GM18873 (cell line): ENCODE measurements around the gene GAB1.

Experiments used
- ATAC-seq: cut with Tn5 transposase; IDR thresholded peaks from one replicate; pipeline ENCODE4 v1.9.1; 2021; ENCODE audit warnings: mild to moderate bottlenecking, moderate library complexity, moderate number of reproducible peaks; ENCODE audit not compliant: unreplicated experiment, low FRiP score

GAB1 gene

GRCh38 chr4:143383005-143383574 lies 46.4 kb downstream of the GAB1 start:
- no peak for ATAC-seq

GRCh38 chr4:143384381-143384994 lies 47.8 kb downstream of the GAB1 start:
- ATAC-seq, result no peak

DNA sequence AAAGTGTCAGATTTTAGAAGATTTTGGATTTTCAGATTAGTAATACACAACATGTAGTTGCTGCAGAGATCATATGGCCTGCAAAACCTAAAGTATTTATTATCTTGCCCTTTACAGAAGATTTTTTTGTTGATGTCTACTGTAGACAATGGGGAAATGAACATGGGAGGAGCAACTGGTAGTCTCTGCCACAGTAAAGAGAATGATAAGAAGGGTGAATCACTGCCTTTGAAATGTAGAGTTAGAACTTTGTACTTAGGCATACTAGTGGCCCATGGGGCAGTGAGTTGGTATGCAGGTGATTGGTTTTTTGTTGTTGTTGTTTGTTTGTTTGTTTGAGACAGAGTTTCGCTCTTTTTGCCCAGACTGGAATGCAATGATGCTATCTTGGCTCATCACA lies 50.1 kb downstream of the GAB1 start:
- no peak for ATAC-seq

GRCh38 chr4:143389579-143390195 lies 53.0 kb downstream of the GAB1 start:
- ATAC-seq, result no peak

GRCh38 chr4:143390764-143391163 lies 54.1 kb downstream of the GAB1 start:
- ATAC-seq, result no peak

- ATAC-seq, result no peak
Measured at GRCh38 chr4:143391261-143391660, 54.6 kb downstream of the GAB1 start.

DNA sequence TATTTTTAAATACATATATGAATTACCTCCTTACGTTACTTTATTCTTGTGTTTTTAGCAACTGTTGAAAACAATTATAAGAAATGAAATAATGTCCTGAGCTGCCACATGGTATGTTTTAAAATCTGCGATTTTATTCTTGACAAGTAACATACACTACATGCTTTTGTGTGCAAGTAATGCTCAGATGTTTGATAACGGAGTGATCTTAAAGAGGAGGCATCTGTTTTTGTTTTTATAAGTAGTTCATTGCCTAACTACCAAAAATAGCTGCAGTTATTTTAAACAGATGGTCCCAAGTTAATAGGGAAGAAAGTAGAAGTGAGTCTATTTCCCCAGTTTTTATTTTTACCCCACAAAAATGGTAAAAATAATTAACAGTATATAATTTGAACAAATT lies 55.2 kb downstream of the GAB1 start:
- ATAC-seq, result no peak

GRCh38 chr4:143393195-143393594 lies 56.5 kb downstream of the GAB1 start:
- ATAC-seq, result no peak

DNA sequence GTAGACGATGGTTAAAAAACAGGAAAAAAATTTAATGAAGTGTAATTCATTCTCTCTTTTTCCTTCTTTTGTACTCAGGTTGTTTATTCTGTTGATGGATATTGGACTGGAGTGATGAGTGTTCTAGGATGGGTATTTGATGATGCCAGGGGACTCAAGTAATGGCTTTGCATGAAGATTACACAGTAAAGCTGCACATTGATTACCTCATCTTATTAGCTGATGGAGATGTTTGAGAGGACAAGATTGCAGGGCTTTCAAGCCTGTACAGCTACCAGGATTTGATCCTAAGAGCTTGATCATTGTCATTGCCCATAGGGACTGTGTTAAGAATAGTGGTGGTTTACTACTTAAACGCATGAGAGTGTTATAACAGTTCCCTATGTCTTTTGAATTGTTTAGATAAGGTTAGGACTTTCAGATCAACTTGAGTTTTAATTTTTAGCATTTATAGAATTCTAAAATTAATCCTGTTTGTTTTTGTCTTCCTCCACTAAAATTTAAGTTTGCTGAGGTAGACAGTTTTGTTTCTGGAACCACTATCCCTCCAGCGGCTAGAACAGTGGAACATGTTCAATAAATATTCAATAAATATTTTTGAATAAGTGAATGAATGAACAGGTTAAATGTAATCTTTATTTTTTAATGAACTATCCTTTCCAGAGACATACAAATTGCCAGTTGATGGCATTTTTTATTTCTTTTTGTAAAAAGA lies 58.2 kb downstream of the GAB1 start:
- no peak for ATAC-seq

DNA sequence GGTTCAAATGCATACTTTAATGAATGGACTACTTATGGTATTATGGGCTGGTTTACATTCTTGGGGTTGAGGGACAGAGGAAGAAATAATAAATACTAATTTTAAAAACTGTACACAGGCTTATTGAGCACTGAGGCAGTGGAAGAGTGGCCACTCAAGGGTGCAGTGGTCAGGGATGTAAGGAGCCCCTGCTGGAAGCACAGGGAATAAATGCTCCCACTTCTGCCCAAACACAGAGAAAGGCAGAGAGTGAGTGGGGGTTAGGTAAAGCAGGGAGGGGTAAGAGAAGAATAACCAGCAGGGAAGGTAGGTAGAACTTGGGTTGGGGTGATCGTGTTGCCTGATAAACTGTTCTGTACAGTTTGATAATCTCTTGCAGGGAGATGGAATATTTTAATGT lies 60.0 kb downstream of the GAB1 start:
- no peak for ATAC-seq

DNA sequence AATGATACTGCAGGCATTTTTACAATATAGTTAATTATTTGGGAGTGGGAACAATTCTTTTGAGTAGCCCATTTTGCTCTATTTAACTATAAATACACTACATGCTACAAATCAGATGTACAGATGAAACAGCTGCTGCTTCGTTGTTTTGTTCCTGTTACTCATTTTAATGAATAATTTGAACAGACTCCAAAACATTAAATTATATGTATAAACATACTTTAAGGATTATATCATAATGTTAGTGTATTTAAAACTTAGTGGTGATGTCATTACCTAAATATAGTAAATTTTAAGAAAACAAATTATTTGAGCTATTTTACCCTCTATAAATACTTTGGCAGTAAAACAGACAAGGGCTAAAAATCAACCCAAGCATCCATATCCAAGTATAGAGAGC lies 60.7 kb downstream of the GAB1 start:
- no peak for ATAC-seq

- ATAC-seq, result no peak
Measured at GRCh38 chr4:143397887-143398286, 61.2 kb downstream of the GAB1 start.

DNA sequence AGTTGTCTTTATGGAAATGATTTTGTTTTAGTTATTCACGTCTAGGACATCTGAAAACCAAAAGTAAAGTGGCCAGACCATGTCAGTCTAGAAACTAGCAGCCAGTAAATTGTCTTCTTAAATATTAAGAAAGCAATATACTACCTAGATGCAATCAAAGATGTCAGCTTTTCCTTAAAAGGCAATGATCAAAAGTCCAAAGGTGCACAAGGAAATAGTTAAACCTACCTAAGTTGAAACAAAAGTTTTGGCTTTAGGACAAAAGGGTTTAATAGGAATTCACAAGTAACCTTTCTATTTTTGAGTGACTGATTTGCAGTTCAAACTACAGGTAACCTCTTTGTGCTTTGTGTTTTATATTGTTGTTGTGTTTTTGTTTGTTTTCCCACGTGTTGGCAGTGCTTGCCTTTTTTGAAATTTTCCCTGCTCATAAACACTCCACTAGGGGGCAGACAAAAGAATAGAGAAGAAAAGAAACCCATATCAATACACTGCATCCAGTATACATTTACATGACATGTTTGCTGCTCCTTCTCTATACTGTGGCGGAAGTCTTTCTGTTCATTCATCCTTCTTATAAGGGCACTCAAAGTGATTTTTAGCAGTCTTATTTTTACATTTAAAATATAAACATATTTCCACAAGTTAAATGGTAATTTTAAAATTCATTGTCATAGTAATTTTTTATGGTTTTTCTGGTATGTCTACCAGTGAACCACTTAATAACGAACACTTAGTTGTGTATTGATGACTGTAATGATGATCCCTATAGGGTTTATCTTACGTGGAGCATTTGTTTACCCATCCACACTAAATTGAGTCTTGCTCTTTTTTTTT lies 62.7 kb downstream of the GAB1 start:
- peak; percentile 50 for ATAC-seq

DNA sequence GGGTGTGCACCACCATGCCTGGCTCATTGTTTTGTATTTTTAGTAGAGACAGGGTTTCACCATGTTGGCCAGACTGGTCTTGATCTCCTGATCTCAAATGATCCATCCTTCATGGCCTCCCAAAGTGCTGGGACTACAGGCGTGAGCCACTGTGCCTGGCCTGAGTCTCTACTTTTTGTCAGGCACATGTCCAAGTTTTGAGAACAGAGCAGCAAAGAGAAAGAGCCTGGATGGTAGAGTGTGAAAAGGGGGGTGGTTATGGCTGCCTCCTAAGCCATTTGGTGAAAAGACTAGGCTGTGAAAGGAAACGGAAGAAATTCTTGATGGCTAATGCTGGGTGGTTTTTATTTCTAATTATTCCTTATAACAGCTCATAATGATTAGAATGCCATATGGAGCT lies 63.4 kb downstream of the GAB1 start:
- ATAC-seq, result no peak

- ATAC-seq, result peak; percentile 36
Measured at GRCh38 chr4:143402776-143403552, 66.3 kb downstream of the GAB1 start.

- ATAC-seq, result no peak
Measured at GRCh38 chr4:143403553-143403820, 66.8 kb downstream of the GAB1 start.

DNA sequence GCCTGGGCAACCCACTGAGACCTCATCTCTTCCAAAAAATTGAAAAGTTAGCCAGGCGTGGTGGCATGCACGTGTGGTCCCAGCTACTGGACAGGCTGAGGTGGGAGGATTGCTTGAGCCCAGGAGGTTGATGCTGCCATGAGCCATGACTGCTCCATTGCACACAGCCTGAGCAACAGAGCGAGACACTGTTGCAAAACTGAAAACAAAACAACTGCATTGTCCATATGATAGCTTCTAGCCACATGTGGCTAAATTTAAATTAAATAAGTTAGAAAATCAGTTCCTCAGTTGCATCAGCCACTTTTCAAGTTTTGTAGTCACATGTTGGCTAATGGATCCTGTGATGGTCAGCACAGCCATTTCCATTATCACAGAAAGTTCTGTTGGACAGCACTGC lies 67.9 kb downstream of the GAB1 start:
- ATAC-seq, result peak; percentile 90

- no peak for ATAC-seq
Measured at GRCh38 chr4:143405075-143405730, 68.5 kb downstream of the GAB1 start.

GRCh38 chr4:143406523-143406922 lies 69.8 kb downstream of the GAB1 start:
- ATAC-seq, result no peak

GRCh38 chr4:143407474-143407873 lies 70.8 kb downstream of the GAB1 start:
- ATAC-seq, result no peak
